ENCODE data around the gene MAGEB17.

The MAGEB17 gene

GRCh38 chrX:16215660-16216059 is 48.4 kb downstream of the MAGEB17 start:
- no peak for TF ChIP-seq CTCF (IDR thresholded peaks at IDR 0.05)

Measured in LNCAP (cell line).